Omental fat pad (tissue), 4 donors: ENCODE measurements around the gene GRID1. TPM values are rescaled to one million over a fixed set of nuclear protein-coding genes. Genes with fewer than 3 reads are reported as not detected.

ENCODE experiments used
- ATAC-seq: fragments of 150-250 bp; one replicate; pipeline ENCODE4 v1.9.1; 2016; ENCODE audit warnings: mild to moderate bottlenecking, moderate library complexity; ENCODE audit not compliant: low FRiP score
- DNase-seq: peaks from one replicate; pipeline ENCODE4 v3.0.0-alpha.2; 2019; ENCODE audit warnings: low spot score
- total RNA-seq, 4 donors: library from RNA; depleted of rRNA; stranded (reverse); fragments of >200 nt; gene quantifications; one replicate each; pipeline ENCODE4 v1.1.0, GENCODE V29; 2016
- TF ChIP-seq, protein P1 (sequence below), 3 donors: fragments of 450-650 bp; IDR thresholded peaks; one replicate each; pipeline ENCODE4 v1.5.1; 2016 to 2017; ENCODE audit warnings: antibody characterized with exemption in 3 of 3, mild to moderate bottlenecking in 3 of 3, moderate library complexity in 2 of 3

Gene GRID1
- total RNA-seq, 4 donors from 2014 or later: 1.5 to 3.5 (median 2.4) TPM

DNA sequence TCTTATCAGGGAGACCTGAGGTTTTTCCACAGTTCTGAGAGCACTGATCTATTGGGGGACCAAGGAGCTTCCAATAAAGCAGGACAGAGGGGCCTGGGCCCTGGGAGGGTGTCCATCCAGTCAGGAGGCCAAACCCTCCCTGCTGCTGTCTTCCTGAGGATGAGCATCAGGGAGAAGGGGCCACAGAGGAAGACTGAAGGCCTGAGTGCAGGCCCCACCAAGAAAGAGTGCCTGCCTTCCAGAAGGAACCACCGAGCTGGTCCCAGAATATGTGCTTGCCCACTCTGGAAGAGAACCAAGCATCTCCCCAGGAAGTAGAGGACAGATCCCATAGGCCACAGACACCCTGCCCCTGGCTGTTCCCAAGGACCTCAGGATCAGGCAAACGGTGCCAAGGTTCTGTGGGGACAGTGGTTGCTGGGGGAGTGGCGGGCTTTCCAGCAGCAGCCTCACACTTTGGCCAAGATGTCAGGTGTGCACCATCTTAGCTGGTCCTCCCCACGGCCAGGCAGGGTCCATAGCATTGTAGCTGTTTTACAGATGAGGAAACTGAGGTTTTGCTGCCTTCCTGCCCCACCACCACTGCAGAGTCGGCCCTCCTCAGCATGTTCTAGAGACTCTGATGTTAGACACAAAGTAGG, 199.4 kb downstream of the GRID1 start:
- DNase-seq (no peak), ATAC-seq (no peak)
- TF ChIP-seq, protein P1, sequence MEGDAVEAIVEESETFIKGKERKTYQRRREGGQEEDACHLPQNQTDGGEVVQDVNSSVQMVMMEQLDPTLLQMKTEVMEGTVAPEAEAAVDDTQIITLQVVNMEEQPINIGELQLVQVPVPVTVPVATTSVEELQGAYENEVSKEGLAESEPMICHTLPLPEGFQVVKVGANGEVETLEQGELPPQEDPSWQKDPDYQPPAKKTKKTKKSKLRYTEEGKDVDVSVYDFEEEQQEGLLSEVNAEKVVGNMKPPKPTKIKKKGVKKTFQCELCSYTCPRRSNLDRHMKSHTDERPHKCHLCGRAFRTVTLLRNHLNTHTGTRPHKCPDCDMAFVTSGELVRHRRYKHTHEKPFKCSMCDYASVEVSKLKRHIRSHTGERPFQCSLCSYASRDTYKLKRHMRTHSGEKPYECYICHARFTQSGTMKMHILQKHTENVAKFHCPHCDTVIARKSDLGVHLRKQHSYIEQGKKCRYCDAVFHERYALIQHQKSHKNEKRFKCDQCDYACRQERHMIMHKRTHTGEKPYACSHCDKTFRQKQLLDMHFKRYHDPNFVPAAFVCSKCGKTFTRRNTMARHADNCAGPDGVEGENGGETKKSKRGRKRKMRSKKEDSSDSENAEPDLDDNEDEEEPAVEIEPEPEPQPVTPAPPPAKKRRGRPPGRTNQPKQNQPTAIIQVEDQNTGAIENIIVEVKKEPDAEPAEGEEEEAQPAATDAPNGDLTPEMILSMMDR (IDR thresholded peaks at IDR 0.05): no peak

DNA sequence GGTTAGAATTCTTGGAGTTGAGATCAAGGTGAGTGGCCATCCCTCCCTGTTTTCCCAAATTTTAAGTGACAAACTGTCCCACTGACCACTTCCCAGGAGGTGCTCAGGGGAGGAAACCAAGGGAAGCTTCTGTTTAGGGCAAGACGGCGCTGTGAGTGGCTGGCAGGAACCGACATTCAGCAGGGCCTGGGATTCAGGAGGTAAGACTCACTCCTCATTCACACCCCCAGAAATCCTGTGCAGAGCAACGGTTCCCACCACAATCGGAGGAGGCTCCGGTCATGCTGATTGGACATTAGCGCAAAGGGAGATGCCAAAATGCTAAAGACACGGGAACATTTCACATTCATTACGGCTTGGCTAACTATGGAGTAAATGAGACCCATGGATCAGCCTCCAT, 200.9 kb downstream of the GRID1 start:
- DNase-seq (no peak), ATAC-seq (no peak)
- TF ChIP-seq, protein P1 (IDR thresholded peaks at IDR 0.05): no peak

DNA sequence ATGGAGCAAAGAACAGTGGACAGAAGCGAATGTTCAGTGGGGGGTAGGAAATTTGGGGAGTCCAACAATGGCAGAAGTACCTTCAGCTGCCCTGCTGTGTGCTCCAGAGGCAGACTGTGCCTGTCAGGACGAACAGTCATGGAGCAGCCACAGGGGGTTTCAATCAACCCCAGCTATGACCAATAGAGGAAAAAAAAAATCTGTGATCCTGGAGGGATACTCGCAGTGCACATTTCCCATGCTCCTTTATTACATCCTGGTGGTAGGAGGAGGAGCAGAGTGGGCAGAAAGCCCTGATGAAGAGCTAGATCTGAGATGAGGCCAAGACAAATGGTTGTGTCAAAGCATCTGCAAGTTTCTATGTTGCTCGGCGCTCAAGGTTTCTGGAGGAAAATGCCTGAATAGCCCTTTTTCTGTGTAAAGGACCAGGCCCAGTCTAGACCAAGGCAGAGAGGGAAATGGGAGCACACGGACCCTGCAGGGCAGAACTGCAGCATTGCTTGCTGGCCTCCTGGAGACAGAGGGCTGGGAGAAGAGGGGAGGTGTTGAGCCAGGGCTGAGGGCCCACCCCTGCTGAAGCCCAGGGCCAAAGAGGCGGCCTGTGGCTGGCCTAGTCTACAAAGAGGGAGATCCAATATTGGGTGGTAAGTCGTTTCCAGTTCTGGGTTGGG, 201.5 kb downstream of the GRID1 start:
- TF ChIP-seq, protein P1 (IDR thresholded peaks at IDR 0.05): no peak
- ATAC-seq (no peak), DNase-seq (no peak)

DNA sequence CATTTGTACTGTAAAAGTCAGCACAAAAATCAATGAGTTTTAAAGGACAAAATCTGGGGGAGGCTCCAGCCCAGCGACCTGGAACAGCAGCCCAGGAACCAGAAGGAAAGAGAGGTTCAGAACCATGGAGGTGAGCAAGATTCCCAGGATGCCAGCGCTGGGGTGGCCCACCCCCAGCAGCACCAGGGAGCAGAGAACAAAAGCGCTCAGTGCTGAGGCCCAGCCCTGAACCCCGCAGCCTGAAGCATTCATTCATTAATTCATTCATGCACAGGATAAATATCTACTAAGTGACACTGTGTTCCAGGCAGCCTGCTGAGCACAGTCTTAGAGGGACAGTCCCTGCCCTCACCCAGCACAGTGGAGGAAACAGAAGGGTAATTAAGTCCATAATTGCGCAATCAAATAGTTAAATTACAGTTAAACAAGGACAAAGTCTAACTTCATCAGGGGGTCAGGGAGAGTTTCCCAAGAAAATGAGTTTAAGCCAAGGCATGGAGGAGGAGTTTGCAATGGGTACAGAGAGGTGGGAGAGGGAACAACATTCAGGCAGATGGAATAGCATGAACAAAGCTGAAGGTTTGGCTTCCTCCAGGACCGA, 202.3 kb downstream of the GRID1 start:
- ATAC-seq (no peak), DNase-seq (no peak)
- TF ChIP-seq, protein P1 (IDR thresholded peaks at IDR 0.05): no peak

DNA sequence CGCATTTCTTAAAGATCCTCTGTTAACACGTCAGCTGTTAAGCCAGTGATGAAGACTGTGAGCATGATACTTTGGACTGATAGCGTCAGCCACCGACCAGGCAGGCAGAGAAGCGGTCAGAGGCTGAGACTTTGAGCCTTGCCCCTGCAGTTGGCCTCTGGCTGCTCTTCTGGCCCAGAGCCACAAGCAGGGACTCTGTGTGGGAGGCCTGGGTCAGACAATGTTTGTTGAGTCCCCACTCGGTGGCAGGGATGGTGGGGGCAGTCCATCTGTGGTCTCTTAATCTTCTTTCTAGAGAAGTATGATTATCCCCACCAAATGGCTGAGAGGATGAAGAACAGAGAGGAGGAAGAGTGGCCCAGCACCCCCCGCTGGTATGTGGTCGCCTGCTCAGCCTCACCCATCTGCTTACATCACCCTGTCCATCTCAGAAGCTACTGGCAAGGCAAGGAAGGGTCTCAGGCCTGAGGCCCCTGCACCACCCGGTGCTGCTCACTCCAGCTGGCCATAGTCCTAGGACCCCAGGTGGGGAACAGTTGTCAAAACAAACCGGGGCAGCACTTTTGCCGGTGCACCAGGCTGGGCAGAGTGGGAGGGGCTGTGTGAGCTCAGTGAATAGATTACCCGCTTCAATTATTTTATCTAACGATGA, 202.9 kb downstream of the GRID1 start:
- DNase-seq: no peak
- no peak for ATAC-seq
- TF ChIP-seq, protein P1 (IDR thresholded peaks at IDR 0.05): no peak

DNA sequence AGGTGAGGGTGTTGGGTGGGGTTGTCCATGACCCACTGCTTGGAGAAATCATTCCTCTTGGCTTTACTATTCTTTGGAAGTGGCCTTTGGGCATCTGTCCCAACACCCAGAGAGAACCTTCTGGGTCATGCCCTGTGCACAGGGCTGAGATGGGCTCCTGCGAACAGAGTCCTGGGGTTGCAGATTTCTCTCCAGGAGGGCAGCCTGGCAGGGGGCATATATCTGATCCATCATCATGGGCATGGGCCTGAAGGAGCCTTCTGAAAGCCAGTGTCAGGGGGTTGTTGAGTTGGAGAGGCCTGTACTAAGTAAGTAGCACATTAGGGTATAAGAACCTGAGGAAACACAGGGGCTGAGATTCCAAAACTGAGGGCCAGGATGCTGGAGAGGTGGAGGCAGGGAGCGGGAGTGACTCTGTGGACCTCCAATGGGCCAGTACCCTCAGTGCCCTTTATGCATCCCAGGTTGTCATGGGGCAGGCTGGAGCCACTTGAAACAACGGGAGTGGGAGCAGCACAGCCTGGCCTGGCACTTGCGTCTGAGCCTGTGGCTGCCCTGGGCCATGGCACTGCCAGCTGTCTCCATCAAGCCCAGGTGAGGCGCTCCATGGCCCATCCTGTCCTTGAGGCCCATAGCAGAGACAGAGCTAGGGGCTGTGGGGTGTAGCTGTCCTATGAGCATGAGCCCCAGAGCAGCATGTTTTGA, 203.7 kb downstream of the GRID1 start:
- no peak for DNase-seq
- TF ChIP-seq, protein P1 (IDR thresholded peaks at IDR 0.05): no peak
- ATAC-seq: no peak
